ENCODE results near the gene RNF112.

The RNF112 gene

GRCh38 chr17:19388791-19389785 is 21.9 kb upstream of the RNF112 start:
- no peak for FAIRE-seq

DNA sequence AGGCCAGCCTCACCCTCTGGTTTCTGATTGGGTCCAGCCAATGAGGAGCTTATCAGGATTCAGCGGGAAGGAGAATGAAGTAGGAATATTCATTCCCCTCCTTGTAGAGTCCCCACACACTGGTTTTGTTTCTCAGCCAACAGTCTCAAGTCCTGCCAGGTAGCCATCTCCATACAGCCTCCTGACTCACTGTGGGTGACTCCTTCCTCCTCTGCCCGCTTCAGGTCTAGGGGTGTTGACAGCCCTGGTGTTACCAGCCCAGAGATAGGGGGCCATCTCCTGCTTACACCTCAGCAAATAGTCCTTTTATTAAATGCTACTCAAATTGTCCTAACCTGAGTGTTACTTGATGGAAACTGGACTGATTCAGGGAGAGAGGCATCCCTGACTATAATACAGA is 20.1 kb upstream of the RNF112 start:
- no peak for FAIRE-seq

DNA sequence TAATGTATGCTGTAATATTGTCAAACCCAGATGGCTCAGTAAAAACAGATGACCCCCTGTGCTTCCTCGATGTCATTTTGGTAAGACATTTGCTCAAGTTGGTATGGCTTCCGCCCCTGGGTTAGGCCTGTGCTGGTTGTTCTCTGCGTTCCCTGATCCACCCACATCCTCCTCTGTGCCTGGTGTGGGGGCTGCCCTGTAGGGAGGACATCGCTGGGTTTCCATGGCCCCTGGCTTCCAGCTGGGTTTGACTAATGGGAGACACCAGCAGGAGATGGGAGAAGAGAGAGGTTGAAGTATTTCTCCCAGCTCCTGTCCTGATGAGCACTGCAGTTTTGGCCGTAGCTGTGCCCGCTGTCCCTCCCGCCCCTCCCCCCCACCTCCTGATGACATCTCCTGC is 19.6 kb upstream of the RNF112 start:
- no peak for FAIRE-seq

DNA sequence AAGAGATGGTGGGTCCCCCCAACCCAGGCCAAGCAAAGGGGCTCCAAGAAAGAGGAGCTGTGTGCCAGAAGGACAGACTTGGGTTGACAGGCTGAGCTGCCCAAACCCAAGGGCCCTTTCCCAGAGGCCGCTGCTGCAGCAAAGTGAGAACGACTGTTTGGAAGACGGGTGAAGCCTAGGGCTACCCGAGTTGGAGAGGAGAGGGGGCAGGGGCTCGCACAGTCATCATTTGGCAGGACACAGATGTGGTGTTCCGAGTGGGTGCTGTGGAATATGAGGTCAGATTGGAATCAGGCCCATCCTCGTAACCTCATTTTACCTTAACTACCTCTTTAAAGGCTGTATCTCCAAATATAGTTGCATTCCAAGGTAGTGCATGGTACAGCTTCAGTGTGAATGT is 18.7 kb upstream of the RNF112 start:
- no peak for FAIRE-seq

GRCh38 chr17:19397556-19398041 is 13.4 kb upstream of the RNF112 start:
- no peak for FAIRE-seq

GRCh38 chr17:19398301-19399181 is 12.5 kb upstream of the RNF112 start:
- FAIRE-seq = no peak

DNA sequence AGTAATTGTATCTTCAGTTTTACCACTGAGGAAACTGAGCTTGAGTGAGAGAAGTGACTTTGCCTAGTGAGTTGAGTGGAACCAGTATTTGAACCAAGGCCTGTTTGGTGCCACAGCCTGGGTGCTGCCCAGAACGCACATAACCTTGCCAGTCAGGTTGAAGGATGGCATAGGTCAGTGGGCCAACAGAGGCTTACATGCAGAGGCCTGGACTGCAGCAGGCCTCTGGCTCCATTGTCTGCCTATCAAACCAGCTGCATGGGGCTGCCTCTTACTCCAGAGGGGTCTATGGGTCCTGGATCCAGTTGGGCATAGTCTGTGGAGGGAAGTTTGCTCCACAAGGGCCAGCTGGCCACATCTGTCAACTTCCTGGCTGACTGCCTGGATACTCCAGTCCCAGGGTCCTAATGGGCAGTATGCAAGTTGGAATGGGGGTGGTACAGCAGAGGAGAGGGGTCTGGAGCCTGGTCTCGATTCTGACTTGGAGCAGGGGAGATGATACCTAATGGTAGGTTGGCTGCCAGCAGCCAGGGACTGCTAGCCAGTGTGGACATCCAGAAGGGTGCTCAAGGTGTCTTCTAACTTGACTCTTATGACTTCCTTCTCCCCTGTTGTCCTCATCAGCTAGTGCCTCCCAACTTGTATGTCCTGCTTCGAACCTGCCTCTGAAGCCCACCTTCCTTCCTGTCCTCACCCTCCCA is 11.1 kb upstream of the RNF112 start:
- FAIRE-seq = no peak

- FAIRE-seq = no peak
These were observed 9.6 kb upstream of the RNF112 start for GRCh38 chr17:19401321-19402010.

- no peak for FAIRE-seq
These were observed 8.9 kb upstream of the RNF112 start for GRCh38 chr17:19402171-19402570.

DNA sequence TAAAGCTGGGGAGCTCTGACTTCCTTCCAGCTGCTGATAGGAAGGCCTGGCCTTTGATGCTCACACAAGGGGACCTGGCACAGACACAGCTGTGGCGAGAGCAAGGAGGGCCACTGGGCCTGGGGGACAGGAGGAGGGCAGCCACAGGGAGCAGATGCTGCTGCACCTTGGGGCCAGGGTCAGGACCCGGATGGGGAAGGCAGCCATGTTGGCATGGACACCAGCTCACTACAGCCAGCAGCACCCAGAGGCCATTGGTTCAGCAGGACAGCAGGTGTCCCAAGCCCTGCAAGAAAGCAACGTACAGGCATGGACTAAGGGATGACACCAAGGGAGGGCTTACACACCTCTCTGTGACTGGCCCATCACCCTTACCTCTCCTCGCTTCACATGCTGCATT is 8.0 kb upstream of the RNF112 start:
- no peak for FAIRE-seq

- FAIRE-seq = no peak
These were observed 6.8 kb upstream of the RNF112 start for GRCh38 chr17:19404264-19404663.

GRCh38 chr17:19405114-19405513 is 5.9 kb upstream of the RNF112 start:
- FAIRE-seq = no peak

DNA sequence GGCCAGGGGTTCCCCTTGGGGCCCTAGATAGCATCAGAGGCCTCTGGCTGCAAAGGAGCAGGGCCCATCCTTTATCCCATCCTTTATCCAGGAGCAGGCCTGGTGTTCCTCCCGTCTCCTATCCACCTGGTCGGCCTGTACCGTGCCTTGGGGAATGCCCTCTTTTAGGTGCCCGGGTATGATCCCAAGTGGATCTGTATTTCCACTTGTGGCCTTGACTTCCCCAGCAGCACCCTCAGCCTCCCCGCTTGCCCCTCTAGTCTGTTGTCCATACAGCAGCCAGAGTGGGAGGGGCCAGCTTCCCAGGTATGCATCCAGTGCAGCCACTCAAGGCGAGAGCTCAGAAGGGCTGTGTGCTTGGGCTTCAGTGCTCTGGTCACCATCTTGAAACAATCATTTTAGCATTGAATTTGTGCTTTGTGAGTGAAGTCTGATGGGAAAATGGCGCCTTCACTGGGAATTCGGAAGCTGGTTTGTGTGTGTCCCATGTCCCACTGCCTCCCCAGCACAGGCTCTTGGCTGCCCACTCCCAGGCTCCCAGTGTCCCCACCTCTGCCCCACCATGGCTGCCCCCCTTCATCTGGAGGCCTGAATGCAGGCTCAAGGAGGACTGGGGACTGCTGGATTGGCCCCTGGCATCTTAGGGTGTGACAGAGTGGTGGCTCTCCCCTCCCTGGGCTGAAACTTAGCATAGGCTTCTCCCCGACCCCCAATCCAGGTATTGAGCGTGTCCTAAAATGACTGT is 3.3 kb upstream of the RNF112 start:
- no peak for FAIRE-seq

DNA sequence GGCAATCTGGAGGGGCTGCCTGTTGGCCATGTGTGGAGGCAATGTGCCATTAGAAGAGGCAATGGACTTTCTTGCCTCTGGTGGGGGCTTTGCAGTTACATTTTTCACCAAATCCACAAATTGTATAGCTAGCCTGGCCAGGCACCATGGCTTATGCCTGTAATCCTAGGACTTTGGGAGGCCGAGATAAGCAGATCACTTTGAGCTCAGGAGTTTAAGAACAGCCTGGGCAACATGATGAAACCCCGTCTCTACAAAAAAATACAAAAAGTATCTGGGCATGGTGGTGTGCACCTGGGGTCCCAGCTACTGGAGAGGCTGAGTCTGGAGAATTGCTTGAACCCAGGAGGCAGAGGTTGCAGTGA is 2.7 kb upstream of the RNF112 start:
- FAIRE-seq = no peak

- no peak for FAIRE-seq
These were observed 2.0 kb upstream of the RNF112 start for GRCh38 chr17:19409066-19409465.

DNA sequence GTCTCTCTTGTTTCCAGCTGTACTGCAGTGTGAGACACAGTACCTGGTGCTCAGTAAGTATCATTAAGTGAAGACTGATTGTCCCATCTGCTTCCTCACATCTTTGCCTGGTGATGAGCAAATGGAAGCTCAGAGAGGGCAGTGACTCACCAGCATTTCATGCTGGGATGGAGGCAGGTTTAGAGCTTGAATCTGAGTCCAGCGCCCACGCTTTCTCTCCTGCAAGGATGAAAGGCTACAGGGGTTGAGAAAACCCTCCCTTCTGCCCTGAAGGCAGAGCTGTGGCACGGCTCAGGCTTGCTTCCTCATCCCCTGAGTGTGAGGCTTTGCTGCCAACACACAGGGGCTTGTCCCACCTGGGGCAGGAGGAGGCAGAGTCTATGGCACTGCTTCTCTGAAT is 1.5 kb upstream of the RNF112 start:
- no peak for FAIRE-seq

- no peak for FAIRE-seq
These were observed 941 bp upstream of the RNF112 start for GRCh38 chr17:19410091-19410490.

- no peak for FAIRE-seq
These were observed 599 bp downstream of the RNF112 start for GRCh38 chr17:19411631-19412030.

DNA sequence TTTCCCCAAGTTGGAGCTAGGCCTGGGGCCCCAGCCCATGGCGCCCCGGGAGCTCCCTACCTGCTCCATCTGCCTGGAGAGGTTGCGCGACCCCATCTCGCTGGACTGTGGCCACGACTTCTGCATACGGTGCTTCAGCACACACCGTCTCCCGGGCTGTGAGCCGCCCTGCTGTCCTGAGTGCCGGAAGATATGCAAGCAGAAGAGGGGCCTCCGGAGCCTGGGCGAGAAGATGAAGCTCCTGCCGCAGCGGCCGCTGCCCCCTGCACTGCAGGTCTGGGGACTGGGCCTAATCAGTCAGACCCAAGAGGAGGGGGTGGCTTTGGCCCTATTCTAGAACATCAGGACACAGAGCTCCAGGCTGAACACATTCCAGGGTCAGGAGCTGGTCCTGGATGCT is 1.5 kb downstream of the RNF112 start:
- FAIRE-seq = no peak

DNA sequence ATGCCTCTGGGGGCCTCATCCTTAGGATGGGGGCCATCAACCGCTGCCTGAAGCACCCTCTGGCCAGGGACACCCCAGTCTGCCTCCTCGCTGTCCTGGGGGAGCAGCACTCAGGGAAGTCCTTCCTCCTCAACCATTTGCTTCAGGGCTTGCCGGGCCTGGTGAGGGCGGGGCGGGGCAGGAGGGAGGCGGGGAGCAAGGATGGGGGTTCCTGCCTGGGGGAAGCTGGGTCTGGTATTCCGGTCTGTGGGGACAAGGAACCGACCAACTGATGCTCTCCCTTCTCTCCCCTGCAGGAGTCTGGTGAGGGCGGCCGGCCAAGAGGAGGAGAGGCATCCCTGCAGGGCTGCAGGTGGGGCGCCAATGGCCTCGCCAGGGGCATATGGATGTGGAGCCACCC is 2.0 kb downstream of the RNF112 start:
- no peak for FAIRE-seq

DNA sequence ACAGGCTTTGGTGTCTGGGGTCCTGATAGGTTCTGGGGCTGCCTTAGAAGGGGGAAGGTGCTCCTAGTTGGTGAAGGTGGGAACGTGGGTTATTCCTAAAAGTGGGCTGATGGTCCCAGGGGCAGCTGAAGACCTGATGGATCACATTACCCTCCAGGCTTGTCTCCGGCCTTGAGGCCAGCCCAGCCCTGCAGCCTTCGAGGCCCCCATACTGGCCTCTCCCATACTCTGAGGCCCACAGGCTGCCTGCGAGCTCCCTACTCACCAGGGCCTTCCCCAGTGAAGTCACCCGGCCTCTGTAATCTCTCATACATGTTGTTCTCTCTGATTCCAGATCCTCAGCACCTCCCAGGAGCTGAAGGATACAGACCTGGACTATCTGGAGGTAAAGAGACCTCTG is 2.7 kb downstream of the RNF112 start:
- FAIRE-seq = no peak
